ENCODE measurements around the gene NGB.

- TF ChIP-seq POLR2A (IDR thresholded peaks at IDR 0.05; ENCODE audit: low read depth, low read length) (no peak), POLR2AphosphoS5 (IDR thresholded peaks at IDR 0.05; ENCODE audit: low read depth, low read length) (no peak), TAF1 (IDR thresholded peaks at IDR 0.05; ENCODE audit: borderline replicate concordance, low read depth, low read length) (no peak)
These were observed 11.8 kb downstream of the NGB start for GRCh38 chr14:77259025-77259715.

Data from GM12892 (cell line).